ENCODE results near the gene SPATA6. TPM values are rescaled to one million over a fixed set of nuclear protein-coding genes. Genes with fewer than 3 reads are reported as not detected.
"Not testable (repeated sequence)": the region's sequence is repeated elsewhere in the genome, so short reads cannot be mapped to it uniquely, and the experiment has no call there.

SPATA6 gene
- total RNA-seq (63.2 TPM), polyA plus RNA-seq (10.4 TPM)

DNA sequence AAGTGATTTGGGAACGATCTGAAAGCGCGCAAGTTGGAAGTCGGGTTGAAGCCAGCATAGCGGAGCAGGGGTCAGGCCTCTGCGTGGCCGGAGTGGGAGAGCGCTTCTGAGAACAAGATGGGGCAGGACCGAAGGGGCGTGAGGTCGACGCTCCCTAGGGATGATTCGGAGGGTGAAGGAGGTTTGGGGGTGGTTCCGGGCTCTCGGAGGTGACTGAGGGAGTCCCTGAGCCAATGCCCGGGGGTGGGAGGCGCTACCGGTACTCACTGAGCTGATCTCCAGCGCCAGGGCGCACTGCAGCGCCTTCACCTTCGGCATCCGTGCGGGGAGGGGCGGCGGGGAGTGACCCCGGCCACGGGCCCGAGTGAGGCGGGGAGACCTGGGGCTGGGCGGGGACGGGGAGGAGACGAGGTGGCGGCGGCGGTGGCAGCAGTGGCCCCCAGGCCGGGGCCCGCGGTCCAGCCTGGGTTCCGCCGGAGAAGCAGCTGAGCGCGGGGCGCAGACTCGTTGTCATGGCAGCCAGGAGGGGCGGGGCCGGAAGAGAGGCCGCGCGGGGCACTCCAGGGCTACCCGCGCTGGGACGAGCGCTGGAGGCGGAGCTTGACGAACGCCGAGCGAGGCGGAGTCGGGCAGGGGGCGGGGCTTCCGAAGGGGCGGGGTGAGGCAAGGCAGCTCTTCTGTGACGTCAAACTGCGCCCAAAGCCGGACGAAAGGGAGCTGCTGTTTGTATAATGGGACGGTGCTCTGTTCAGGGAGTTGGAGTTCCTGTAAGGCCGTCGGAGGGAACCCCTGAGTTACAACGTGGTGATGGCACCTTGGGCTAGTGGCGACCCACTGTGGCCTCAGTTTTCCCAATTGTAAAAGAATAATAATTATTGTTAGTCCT, at the start of gene SPATA6:
SPATA6 (minus strand) TSS at position 514 of the 886 bp plus-strand sequence; CDS start at position 318, 196 bp downstream.
- Histone ChIP-seq H3K4me1 (ENCODE audit: insufficient read depth) (no peaks in the 10 kb centered on the region), H3K36me3 (ENCODE audit: insufficient read depth) (no peaks in the 10 kb centered on the region), H3K4me3 (ENCODE audit: low read depth, low read length) (peak within 1 kb of the TSS; percentile 70), H3K27ac (ENCODE audit: low read depth) (peak within 1 kb of the TSS; percentile 87)
- under 1% methylated on average over 73 of the region's 73 CpGs for WGBS
- peak; percentile 91 for DNase-seq (ENCODE audit: extremely low spot score)

DNA sequence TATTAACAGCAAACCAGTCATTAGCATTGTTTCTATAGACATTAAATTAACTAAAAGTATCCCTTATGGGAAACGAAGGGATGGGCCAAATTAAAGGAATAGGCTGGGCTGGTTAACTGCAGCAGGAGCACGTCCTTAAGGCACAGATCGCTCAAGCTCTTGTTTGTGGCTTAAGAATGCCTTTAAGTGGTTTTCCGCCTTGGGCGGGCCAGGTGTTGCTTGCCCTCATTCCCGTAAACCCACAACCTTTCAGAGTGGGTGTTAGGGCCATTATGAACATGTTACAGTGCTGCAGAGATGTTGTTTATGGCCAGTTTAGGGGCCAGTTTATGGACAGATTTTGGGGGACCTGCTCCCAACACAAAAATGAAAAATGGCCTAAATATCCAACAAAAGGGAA, 47.9 kb upstream of the SPATA6 start:
- not testable (repeated sequence) for DNase-seq (ENCODE audit: extremely low spot score); H3K4me1 ChIP-seq (ENCODE audit: insufficient read depth); H3K27ac ChIP-seq (ENCODE audit: low read depth); H3K36me3 ChIP-seq (ENCODE audit: insufficient read depth); H3K4me3 ChIP-seq (ENCODE audit: low read depth, low read length)
- 90% methylated on average over 6 of the region's 6 CpGs for WGBS

DNA sequence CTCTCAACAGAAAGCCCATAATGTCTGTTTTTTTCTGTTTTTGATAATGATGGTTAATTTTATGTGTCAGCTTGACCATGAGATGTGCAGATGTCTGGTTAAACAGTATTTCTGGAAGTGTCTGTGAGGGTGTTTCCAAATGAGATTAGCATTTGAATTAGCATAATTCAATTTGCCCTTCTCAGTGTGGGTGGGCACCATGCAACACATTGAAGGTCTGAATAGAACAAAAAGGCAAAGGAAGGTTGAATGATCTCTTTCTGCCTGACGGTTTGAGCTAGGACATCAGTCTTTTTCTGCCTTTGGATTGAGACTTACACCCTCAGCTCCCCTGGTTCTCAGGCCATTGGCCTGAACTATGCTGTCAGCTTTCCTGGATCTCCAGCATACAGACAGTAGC, 34.9 kb upstream of the SPATA6 start:
- whole genome bisulfite sequencing: 0% methylated on average over 1 of the region's 1 CpG
- H3K4me3 ChIP-seq (ENCODE audit: low read depth, low read length): no peak overlapping the region
- no peak overlapping the region for H3K27ac ChIP-seq (ENCODE audit: low read depth)
- DNase-seq (ENCODE audit: extremely low spot score): no peak
- no peaks in the 10 kb centered on the region for H3K36me3 ChIP-seq (ENCODE audit: insufficient read depth)
- H3K4me1 ChIP-seq (ENCODE audit: insufficient read depth): no peaks in the 10 kb centered on the region

GRCh38 chr1:48500541-48501450, 28.8 kb upstream of the SPATA6 start:
- DNase-seq (ENCODE audit: extremely low spot score): no peak
- 70% methylated on average over 12 of the region's 12 CpGs for WGBS
- Histone ChIP-seq H3K4me1 (ENCODE audit: insufficient read depth) (no peaks in the 10 kb centered on the region), H3K4me3 (ENCODE audit: low read depth, low read length) (no peak overlapping the region), H3K27ac (ENCODE audit: low read depth) (no peak overlapping the region), H3K36me3 (ENCODE audit: insufficient read depth) (no peaks in the 10 kb centered on the region)

DNA sequence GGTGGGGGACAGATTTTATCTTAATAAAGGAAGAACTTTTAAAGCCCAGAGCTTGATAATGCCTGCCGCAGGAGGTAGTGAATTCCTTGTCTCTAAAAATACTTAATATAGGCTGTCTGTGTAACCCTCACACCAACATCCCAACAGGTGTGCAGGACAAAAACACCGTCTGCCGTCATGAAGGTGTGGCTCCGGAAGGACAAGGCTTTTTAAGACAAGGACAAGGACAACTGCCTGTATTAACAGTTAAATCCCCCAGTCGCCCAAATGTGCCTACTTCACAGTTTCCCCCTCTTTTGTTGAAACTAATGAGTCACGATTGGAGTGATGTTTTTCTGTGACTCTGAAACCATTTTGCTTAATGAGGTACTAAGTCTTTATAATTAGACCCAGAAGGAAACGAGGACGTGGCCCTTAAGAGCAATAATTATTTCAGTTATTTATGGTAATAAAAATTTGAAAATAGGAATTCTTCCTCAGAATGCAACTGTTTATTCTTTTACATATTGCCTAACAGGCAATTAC, 27.3 kb upstream of the SPATA6 start:
- DNase-seq (ENCODE audit: extremely low spot score): no peak
- 92% methylated on average over 8 of the region's 8 CpGs for WGBS
- Histone ChIP-seq H3K27ac (ENCODE audit: low read depth) (no peak overlapping the region), H3K36me3 (ENCODE audit: insufficient read depth) (no peaks in the 10 kb centered on the region), H3K4me1 (ENCODE audit: insufficient read depth) (no peaks in the 10 kb centered on the region), H3K4me3 (ENCODE audit: low read depth, low read length) (no peak overlapping the region)

DNA sequence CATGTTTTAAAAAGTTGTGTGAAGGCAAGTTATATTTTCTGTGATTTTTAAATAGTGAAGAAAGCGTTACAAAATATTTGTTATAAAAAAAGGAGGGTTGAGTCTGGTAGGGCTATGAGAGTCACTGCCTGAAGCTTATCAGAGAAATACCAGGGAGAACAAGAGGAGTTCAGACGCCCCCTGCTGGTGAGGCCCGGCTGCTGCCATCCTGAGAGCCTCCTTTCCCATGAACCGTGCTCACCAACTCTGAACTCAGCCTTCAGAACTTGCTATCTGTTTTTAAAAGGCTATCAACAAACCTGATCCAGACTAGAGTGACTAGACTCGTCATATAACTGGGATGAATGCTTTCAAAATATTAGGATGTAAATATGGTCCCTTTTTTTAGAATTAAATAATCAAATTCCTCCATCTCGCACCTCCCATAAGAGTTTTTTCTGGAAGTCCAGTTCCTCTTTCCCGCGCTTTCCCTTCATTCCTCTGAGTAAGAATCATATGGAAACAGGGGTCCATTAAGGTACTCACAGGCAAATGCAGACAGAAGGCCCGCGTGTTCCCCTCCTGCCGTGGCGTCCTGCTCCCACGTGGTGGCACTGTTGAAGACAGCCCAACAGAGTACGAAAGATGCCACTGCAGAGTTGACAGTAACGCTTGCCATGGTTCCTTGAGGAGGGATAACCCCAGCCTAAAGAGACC, 26.2 kb upstream of the SPATA6 start:
- Histone ChIP-seq H3K4me1 (ENCODE audit: insufficient read depth) (no peaks in the 10 kb centered on the region), H3K27ac (ENCODE audit: low read depth) (no peak overlapping the region), H3K4me3 (ENCODE audit: low read depth, low read length) (no peak overlapping the region), H3K36me3 (ENCODE audit: insufficient read depth) (no peaks in the 10 kb centered on the region)
- DNase-seq (ENCODE audit: extremely low spot score): peak; percentile 54
- 26% methylated on average over 15 of the region's 15 CpGs for WGBS

DNA sequence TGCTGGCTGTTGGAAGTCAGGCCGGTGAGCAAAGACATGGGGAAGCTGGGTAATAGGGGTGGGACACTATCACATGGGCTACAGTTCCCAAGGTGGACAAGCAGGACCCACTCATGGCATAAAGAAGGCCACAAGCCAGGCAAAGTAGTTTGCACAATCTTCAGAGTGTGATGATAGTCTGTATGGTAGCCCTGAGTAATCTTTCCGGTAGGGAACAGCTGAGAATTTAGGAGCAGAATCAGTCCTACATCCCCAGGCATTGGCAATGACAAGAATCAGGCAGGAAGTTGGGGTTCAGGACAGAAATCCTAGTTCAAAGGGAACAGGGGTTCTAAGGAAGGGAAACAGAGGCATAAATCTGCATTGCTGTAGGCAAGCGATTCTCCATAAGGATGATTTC, 23.9 kb upstream of the SPATA6 start:
- H3K4me1 ChIP-seq (ENCODE audit: insufficient read depth): no peaks in the 10 kb centered on the region
- no peak overlapping the region for H3K27ac ChIP-seq (ENCODE audit: low read depth)
- DNase-seq (ENCODE audit: extremely low spot score): no peak
- H3K4me3 ChIP-seq (ENCODE audit: low read depth, low read length): no peak overlapping the region
- H3K36me3 ChIP-seq (ENCODE audit: insufficient read depth): no peaks in the 10 kb centered on the region
- WGBS: 97% methylated on average over 3 of the region's 3 CpGs

DNA sequence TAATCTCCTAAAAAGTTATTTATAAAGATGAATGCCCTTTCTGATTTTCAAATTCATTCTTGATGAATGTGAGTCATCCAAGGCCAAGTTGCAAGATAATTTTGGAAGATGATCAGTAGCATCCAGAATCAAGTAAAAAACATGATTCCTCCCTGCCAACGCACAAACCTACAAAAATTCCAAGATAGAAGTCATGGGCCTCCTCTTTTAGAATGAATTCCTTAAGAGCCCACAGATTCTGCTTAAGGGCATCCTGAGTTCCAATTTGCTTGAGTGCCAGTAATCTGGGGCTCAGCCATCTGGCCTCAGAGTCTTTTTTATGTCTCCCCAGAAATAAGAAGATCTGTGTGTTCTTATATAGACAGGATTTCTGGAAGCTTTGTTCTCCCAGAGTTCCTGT, 23.2 kb upstream of the SPATA6 start:
- no peaks in the 10 kb centered on the region for H3K4me1 ChIP-seq (ENCODE audit: insufficient read depth)
- no peaks in the 10 kb centered on the region for H3K36me3 ChIP-seq (ENCODE audit: insufficient read depth)
- no peak overlapping the region for H3K27ac ChIP-seq (ENCODE audit: low read depth)
- 85% methylated on average over 1 of the region's 1 CpG for WGBS
- no peak for DNase-seq (ENCODE audit: extremely low spot score)
- H3K4me3 ChIP-seq (ENCODE audit: low read depth, low read length): no peak overlapping the region

DNA sequence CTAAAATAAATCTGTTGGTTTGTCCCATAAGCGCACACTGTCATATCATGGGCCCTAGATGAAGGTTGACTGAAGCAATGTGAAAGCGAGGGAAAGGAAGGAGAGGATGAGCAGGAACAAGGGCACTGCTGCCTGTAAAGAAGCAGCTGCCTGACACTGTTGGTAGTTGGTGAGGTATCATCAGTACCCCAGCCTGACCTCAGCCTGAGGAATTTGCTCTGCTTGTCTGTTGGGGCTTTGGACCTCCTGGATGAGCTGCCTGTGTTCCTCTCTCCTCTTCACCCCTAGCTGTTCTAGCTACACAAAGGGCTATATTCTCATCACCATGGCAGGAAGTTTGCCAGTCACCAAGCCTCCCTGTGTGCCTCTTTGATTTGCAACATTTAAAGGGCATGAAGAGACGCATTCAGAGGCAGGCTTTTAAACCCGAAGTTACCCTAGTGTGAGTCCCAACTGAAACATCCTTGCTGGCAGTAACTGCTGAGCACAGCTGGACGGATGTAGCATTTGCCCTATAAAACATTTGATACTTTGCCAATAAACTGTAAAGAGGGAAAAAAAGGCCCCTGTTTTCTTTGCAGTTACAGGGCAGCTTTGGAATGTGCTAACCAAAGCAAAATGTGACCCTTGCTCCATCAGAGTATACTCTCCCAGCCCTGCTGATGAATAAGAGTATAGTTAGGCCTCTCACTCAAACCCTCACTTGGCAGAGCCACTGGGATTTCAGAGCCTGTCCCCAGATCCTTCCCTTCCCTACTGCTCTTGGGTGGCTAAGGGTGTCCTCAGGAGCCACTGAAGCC, 22.2 kb upstream of the SPATA6 start:
- WGBS: 43% methylated on average over 5 of the region's 5 CpGs
- no peak overlapping the region for H3K4me3 ChIP-seq (ENCODE audit: low read depth, low read length)
- DNase-seq (ENCODE audit: extremely low spot score): peak; percentile 75

DNA sequence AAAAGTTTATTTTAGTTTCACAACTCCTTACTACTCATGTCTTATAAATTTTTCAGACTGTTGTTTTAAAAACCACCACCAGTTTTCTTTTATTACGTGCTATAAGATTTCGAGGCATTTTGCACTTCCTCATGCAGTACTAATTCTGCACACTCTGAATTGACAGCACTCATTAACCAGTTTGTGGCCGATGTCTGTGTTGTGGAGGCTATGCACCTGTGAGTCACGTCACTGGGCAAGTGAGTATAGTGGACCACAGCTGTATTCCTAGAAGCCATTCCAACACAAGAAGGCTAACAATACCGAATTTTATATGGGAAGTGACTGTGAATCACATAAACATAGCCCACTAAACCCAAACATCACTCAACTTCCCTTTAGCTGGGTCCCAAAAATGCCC, 21.0 kb upstream of the SPATA6 start:
- Histone ChIP-seq H3K4me1 (ENCODE audit: insufficient read depth) (no peaks in the 10 kb centered on the region), H3K4me3 (ENCODE audit: low read depth, low read length) (no peak overlapping the region), H3K36me3 (ENCODE audit: insufficient read depth) (no peaks in the 10 kb centered on the region), H3K27ac (ENCODE audit: low read depth) (no peak overlapping the region)
- DNase-seq (ENCODE audit: extremely low spot score): no peak
- WGBS: 50% methylated on average over 5 of the region's 5 CpGs

More for the DNA sequence above, 22.2 kb upstream of the SPATA6 start:
- H3K27ac ChIP-seq (ENCODE audit: low read depth): peak overlapping the region; percentile 44
- no peaks in the 10 kb centered on the region for H3K4me1 ChIP-seq (ENCODE audit: insufficient read depth)
- H3K36me3 ChIP-seq (ENCODE audit: insufficient read depth): no peaks in the 10 kb centered on the region

DNA sequence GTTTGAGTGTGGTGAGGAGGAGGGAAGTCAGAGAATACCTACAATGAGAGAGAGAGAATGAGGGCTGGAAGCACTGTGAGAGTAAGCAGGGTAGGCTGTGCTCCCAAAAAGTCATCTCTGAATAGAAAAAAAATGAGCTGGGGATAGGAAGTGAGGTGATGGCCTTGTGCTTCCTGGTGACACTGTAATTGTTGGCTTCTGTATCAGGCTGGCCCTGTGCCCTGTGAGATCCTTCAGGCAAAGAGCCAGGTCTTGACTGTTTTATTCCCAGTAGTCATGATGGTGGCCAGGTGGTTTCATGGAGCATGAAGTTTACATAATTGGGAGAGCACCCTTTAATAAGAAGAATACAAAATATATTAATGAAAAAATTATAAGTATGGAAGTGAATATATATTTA, 20.4 kb upstream of the SPATA6 start:
- Histone ChIP-seq H3K27ac (ENCODE audit: low read depth) (no peak overlapping the region), H3K4me1 (ENCODE audit: insufficient read depth) (no peaks in the 10 kb centered on the region), H3K4me3 (ENCODE audit: low read depth, low read length) (no peak overlapping the region), H3K36me3 (ENCODE audit: insufficient read depth) (no peaks in the 10 kb centered on the region)
- DNase-seq (ENCODE audit: extremely low spot score): no peak

GRCh38 chr1:48488721-48489120, 16.7 kb upstream of the SPATA6 start:
- DNase-seq (ENCODE audit: extremely low spot score): no peak
- no peaks in the 10 kb centered on the region for H3K36me3 ChIP-seq (ENCODE audit: insufficient read depth)
- no peak overlapping the region for H3K27ac ChIP-seq (ENCODE audit: low read depth)
- WGBS: 76% methylated on average over 2 of the region's 2 CpGs
- no peaks in the 10 kb centered on the region for H3K4me1 ChIP-seq (ENCODE audit: insufficient read depth)
- H3K4me3 ChIP-seq (ENCODE audit: low read depth, low read length): no peak overlapping the region

DNA sequence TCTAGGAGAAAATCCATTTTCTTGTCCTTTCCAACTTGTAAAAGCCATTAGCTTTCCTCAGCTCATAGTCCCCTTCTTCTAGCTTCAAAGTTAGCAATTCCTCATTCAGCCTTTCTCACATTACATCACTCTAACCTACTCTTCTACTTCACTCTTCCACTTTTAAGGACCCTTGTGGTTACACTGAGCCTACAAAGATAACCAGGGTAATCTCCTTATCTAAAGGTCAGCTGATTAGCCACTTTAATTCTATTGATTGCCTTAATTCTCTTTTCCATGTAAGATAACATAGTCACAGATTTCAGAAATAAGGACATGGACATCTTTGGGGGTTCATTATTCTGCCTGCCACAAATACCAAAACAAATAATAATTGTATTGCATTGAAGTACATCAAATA, 8.5 kb upstream of the SPATA6 start:
- Histone ChIP-seq H3K4me3 (ENCODE audit: low read depth, low read length) (no peak overlapping the region), H3K4me1 (ENCODE audit: insufficient read depth) (no peaks in the 10 kb centered on the region), H3K36me3 (ENCODE audit: insufficient read depth) (no peaks in the 10 kb centered on the region), H3K27ac (ENCODE audit: low read depth) (no peak overlapping the region)
- DNase-seq (ENCODE audit: extremely low spot score): no peak

Measured in urinary bladder (tissue), 4 donors.